Measurements from ENCODE around the gene MAP1B. TPM values are rescaled to one million over a fixed set of nuclear protein-coding genes. Genes with fewer than 3 reads are reported as not detected.

MAP1B gene
- total RNA-seq, 2 donors from 2014 or later = 87.9 to 93.3 TPM

DNA sequence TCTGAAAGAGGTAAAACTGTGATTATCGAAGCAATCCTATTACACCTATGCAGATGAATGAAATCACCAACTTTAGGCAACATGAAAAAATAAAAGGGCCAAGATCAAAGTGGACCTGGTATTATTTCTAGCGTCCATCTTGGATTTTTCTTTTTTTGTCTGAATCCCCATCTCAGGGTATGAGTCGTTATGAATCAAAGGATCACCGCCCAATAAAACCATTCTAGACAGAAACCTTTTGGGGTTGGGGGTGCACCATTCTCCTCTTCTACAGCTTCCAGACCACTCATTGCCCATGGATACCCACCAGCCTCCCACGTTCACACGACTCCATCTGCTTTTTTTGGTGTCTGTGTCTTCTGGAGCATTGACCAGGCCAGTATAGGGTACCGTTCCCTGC is 33.4 kb downstream of the MAP1B start:
- Mint-ChIP-seq H3K4me3 (no peak overlapping the region), H3K27ac (no peak overlapping the region), H3K9me3 (no peaks in the 10 kb centered on the region), H3K36me3 (ENCODE audit: low read depth) (peaks cover 13% of the 10 kb centered on the region), H3K27me3 (ENCODE audit: insufficient read depth) (no peaks in the 10 kb centered on the region), H3K4me1 (no peaks in the 10 kb centered on the region)
- Histone ChIP-seq H3K27ac (ENCODE audit: low read depth, low read length) (no peak overlapping the region), H3K27me3 (ENCODE audit: control insufficient read depth, insufficient read depth, low read length, poor library complexity, severe bottlenecking) (no peaks in the 10 kb centered on the region), H3K36me3 (ENCODE audit: control insufficient read depth, insufficient read depth, low read length) (peaks cover 88% of the 10 kb centered on the region), H3K4me1 (ENCODE audit: control insufficient read depth, insufficient read depth, low read length) (no peaks in the 10 kb centered on the region), H3K9me3 (ENCODE audit: control insufficient read depth, low read length) (no peaks in the 10 kb centered on the region), H3K4me3 (ENCODE audit: low read length) (no peak overlapping the region), H3K9ac (ENCODE audit: extremely low read depth, low read length, poor library complexity, severe bottlenecking) (no peak overlapping the region)
- 85 to 95% methylated on average over 4 to 7 of the region's 7 CpGs for WGBS, 2 experiments (ENCODE audit: insufficient coverage in 1 of 2, insufficient read length in 1 of 2)
- TF ChIP-seq, protein P1, sequence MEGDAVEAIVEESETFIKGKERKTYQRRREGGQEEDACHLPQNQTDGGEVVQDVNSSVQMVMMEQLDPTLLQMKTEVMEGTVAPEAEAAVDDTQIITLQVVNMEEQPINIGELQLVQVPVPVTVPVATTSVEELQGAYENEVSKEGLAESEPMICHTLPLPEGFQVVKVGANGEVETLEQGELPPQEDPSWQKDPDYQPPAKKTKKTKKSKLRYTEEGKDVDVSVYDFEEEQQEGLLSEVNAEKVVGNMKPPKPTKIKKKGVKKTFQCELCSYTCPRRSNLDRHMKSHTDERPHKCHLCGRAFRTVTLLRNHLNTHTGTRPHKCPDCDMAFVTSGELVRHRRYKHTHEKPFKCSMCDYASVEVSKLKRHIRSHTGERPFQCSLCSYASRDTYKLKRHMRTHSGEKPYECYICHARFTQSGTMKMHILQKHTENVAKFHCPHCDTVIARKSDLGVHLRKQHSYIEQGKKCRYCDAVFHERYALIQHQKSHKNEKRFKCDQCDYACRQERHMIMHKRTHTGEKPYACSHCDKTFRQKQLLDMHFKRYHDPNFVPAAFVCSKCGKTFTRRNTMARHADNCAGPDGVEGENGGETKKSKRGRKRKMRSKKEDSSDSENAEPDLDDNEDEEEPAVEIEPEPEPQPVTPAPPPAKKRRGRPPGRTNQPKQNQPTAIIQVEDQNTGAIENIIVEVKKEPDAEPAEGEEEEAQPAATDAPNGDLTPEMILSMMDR (conservative IDR thresholded peaks at IDR 0.05) = no peak
- DNase-seq = no peak

DNA sequence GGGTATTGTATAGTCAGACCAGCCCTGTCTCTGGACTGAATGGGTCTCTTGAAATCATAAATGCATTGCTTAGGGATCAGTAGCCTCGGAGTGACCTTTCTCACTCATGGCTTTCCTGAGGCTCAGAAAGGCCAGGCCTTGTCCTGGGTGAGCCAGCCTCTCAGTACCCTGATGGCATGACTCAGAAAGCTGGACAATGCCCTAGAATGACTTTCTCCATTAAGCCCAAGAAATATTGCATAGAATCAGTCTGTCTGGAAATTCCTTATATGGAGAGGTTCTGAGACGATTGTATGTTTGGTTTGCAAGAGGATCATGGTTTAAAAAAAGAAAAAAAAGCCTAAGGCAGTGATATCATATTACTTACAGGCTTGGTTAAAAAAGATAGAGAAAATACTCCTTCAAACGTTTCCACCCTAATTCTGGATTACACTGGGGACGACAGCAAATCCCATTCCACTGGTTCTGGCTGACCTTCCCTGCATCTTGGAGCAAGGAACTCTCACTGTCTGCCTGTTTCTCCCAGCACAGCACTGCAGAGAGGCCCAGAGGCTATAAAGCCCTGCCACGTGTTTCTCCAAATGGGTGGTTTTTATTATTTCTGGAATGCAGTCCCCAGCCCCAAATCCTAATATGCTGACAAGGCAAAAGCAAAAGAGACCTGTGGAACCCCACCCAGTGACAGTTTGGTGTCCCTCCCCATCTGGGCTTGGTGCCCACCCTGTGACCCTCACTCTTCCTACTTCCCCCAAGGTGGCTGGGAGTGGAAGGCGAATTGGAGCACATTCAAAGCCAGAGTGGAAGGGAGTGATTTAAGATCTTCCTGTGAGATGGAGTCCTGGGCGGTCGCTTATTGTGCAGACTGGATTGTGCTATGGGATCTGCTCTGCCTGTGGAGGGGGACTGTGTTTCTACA is 34.4 kb downstream of the MAP1B start:
- no peaks in the 10 kb centered on the region for H3K9me3 Mint-ChIP-seq
- H3K4me1 ChIP-seq (ENCODE audit: control insufficient read depth, insufficient read depth, low read length) = no peaks in the 10 kb centered on the region
- WGBS, 2 experiments (ENCODE audit: insufficient coverage in 1 of 2, insufficient read length in 1 of 2) = 92 to 94% methylated on average over 4 to 8 of the region's 8 CpGs
- H3K36me3 ChIP-seq (ENCODE audit: control insufficient read depth, insufficient read depth, low read length) = peaks cover 90% of the 10 kb centered on the region
- peak overlapping the region; percentile 53 for H3K27ac Mint-ChIP-seq
- peak overlapping the region; percentile 14 for H3K27ac ChIP-seq (ENCODE audit: low read depth, low read length)
- no peaks in the 10 kb centered on the region for H3K4me1 Mint-ChIP-seq
- no peaks in the 10 kb centered on the region for H3K9me3 ChIP-seq (ENCODE audit: control insufficient read depth, low read length)
- H3K4me3 ChIP-seq (ENCODE audit: low read length) = no peak overlapping the region
- DNase-seq = no peak
- TF ChIP-seq, protein P1 (conservative IDR thresholded peaks at IDR 0.05) = no peak
- H3K36me3 Mint-ChIP-seq (ENCODE audit: low read depth) = peaks cover 13% of the 10 kb centered on the region
- H3K27me3 ChIP-seq (ENCODE audit: control insufficient read depth, insufficient read depth, low read length, poor library complexity, severe bottlenecking) = no peaks in the 10 kb centered on the region
- H3K27me3 Mint-ChIP-seq (ENCODE audit: insufficient read depth) = no peaks in the 10 kb centered on the region
- no peak overlapping the region for H3K9ac ChIP-seq (ENCODE audit: extremely low read depth, low read length, poor library complexity, severe bottlenecking)
- H3K4me3 Mint-ChIP-seq = no peak overlapping the region

DNA sequence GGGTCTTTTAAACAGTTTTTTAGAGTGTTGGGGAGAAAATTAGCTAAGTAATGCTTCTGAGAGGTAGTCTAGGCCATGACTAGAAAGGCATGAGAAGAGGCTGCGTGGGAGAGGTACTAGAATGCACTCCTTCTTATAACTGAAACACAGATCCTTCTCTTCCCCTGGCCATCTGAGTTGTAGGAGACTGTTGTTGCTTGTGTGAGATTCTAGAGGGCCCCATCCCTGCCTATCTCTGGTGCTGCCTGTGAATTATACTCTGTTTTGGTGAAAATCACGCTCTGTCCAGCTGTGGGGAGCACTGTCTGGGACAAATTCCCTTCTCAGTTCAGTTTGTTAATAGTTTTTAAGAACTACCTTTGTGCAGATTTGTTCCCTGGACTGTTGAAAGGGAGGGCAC is 37.5 kb downstream of the MAP1B start:
- Mint-ChIP-seq H3K36me3 (ENCODE audit: low read depth) (peaks cover 29% of the 10 kb centered on the region), H3K9me3 (no peaks in the 10 kb centered on the region), H3K27me3 (ENCODE audit: insufficient read depth) (no peaks in the 10 kb centered on the region), H3K4me1 (no peaks in the 10 kb centered on the region), H3K27ac (peak overlapping the region; percentile 55), H3K4me3 (no peak overlapping the region)
- TF ChIP-seq, protein P1 (conservative IDR thresholded peaks at IDR 0.05) = no peak
- peaks cover 87% of the 10 kb centered on the region for H3K36me3 ChIP-seq (ENCODE audit: control insufficient read depth, insufficient read depth, low read length)
- whole genome bisulfite sequencing, 2 experiments (ENCODE audit: insufficient coverage in 1 of 2, insufficient read length in 1 of 2) = 83 to 97% methylated on average over 1 of the region's 2 CpGs
- H3K27me3 ChIP-seq (ENCODE audit: control insufficient read depth, insufficient read depth, low read length, poor library complexity, severe bottlenecking) = no peaks in the 10 kb centered on the region
- H3K4me3 ChIP-seq (ENCODE audit: low read length) = no peak overlapping the region
- DNase-seq = no peak
- H3K9ac ChIP-seq (ENCODE audit: extremely low read depth, low read length, poor library complexity, severe bottlenecking) = no peak overlapping the region
- no peaks in the 10 kb centered on the region for H3K9me3 ChIP-seq (ENCODE audit: control insufficient read depth, low read length)
- peak overlapping the region; percentile 84 for H3K27ac ChIP-seq (ENCODE audit: low read depth, low read length)
- H3K4me1 ChIP-seq (ENCODE audit: control insufficient read depth, insufficient read depth, low read length) = no peaks in the 10 kb centered on the region
